Chondrocyte (in vitro differentiated cells): ENCODE results near the gene TMEM87B. TPM values are rescaled to one million over a fixed set of nuclear protein-coding genes. Genes with fewer than 3 reads are reported as not detected.
"Not testable (repeated sequence)": the region's sequence is repeated elsewhere in the genome, so short reads cannot be mapped to it uniquely, and the experiment has no call there.

Experiments used
- DNase-seq: peaks from one replicate; pipeline ENCODE4 v3.0.0; 2021; ENCODE audit warnings: mixed read lengths, low spot score
- H3K27ac Mint-ChIP-seq: one replicate; pipeline ENCODE4 v1.8.0; 2021; ENCODE audit warnings: mild to moderate bottlenecking, moderate library complexity, mixed read lengths; ENCODE audit not compliant: unreplicated experiment
- H3K27me3 Mint-ChIP-seq: 2 replicates; pipeline ENCODE4 v1.8.0; 2021; ENCODE audit warnings: low read depth, mixed read lengths
- H3K36me3 Mint-ChIP-seq: 2 replicates; pipeline ENCODE4 v1.8.0; 2021; ENCODE audit warnings: low read depth, mixed read lengths
- H3K4me1 Mint-ChIP-seq: 2 replicates; pipeline ENCODE4 v1.8.0; 2021; ENCODE audit warnings: low read depth, mild to moderate bottlenecking, mixed read lengths
- H3K4me3 Mint-ChIP-seq: one replicate; pipeline ENCODE4 v1.8.0; 2021; ENCODE audit warnings: mild to moderate bottlenecking, moderate library complexity, mixed read lengths; ENCODE audit not compliant: unreplicated experiment
- H3K9me3 Mint-ChIP-seq: 2 replicates; pipeline ENCODE4 v1.8.0; 2021; ENCODE audit warnings: low read depth, mixed read lengths
- total RNA-seq: library from RNA; stranded (reverse); gene quantifications from 3 replicates; pipeline ENCODE4 v1.2.1, GENCODE V29; 2021
- TF ChIP-seq, protein P1 (sequence below): fragments of 200-600 bp; sonication (generic); IDR thresholded peaks from 2 replicates; pipeline ENCODE4 v1.5.0; 2021; ENCODE audit warnings: antibody characterized with exemption, mild to moderate bottlenecking, moderate library complexity

The TMEM87B gene
- total RNA-seq, 1 donor from 2014 or later: 19.4 TPM

DNA sequence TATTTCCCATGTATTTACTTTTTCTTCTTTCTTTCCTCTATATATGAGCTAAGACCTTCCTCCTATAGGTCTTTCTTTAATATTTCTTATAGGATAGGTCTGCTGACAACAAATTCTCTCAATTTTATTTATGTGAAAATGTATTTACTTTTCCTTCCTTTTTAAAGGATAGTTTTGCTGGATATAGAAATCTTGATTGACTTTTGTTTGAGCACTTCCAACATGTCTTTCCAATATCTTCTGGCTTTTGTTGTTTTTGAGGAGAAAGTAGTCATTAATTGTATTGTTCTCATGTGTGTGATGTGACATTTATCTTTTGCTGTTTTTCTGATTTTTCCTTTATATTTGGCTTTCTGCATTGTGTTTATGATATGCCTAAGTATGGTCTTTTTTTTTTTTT is 54.2 kb downstream of the TMEM87B start:
- H3K36me3 Mint-ChIP-seq: peaks cover 57% of the 10 kb centered on the region
- no peak overlapping the region for H3K4me3 Mint-ChIP-seq
- H3K9me3 Mint-ChIP-seq: peaks cover 28% of the 10 kb centered on the region

DNA sequence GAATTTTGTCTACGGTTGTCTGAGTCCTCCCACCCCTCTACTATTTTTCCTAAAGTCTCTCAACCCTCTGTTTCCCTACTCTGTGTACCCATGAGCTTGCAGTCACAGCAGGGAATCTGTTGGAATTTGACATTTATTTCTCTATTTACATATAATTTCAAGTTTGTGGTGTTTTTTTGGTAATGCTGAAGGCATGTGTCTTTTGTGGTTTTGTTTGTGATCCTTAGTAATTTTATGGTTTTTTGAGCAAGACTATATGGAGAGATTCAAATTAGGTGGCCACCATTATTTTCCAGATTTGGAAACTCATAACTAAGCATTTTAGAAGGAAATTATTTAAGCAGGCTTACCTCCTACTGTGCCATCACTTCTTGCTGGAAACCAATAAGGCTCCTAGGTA is 55.9 kb downstream of the TMEM87B start:
- Mint-ChIP-seq H3K9me3 (peaks cover 28% of the 10 kb centered on the region), H3K27me3 (no peaks in the 10 kb centered on the region), H3K4me1 (peaks cover 2% of the 10 kb centered on the region), H3K36me3 (peaks cover 56% of the 10 kb centered on the region), H3K27ac (no peak overlapping the region), H3K4me3 (no peak overlapping the region)
- no peak for DNase-seq
- TF ChIP-seq, protein P1, sequence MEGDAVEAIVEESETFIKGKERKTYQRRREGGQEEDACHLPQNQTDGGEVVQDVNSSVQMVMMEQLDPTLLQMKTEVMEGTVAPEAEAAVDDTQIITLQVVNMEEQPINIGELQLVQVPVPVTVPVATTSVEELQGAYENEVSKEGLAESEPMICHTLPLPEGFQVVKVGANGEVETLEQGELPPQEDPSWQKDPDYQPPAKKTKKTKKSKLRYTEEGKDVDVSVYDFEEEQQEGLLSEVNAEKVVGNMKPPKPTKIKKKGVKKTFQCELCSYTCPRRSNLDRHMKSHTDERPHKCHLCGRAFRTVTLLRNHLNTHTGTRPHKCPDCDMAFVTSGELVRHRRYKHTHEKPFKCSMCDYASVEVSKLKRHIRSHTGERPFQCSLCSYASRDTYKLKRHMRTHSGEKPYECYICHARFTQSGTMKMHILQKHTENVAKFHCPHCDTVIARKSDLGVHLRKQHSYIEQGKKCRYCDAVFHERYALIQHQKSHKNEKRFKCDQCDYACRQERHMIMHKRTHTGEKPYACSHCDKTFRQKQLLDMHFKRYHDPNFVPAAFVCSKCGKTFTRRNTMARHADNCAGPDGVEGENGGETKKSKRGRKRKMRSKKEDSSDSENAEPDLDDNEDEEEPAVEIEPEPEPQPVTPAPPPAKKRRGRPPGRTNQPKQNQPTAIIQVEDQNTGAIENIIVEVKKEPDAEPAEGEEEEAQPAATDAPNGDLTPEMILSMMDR: no peak

More for the DNA sequence above, 54.2 kb downstream of the TMEM87B start:
- H3K27ac Mint-ChIP-seq: no peak overlapping the region
- TF ChIP-seq, protein P1: no peak
- no peak for DNase-seq
- no peaks in the 10 kb centered on the region for H3K27me3 Mint-ChIP-seq
- H3K4me1 Mint-ChIP-seq: peaks cover 2% of the 10 kb centered on the region

- Mint-ChIP-seq H3K9me3 (peaks cover 23% of the 10 kb centered on the region), H3K36me3 (peaks cover 48% of the 10 kb centered on the region)
- not testable (repeated sequence) for H3K27ac Mint-ChIP-seq, H3K4me1 Mint-ChIP-seq, H3K4me3 Mint-ChIP-seq, DNase-seq, H3K27me3 Mint-ChIP-seq
Measured at GRCh38 chr2:112113354-112113753, 58.3 kb downstream of the TMEM87B start.

DNA sequence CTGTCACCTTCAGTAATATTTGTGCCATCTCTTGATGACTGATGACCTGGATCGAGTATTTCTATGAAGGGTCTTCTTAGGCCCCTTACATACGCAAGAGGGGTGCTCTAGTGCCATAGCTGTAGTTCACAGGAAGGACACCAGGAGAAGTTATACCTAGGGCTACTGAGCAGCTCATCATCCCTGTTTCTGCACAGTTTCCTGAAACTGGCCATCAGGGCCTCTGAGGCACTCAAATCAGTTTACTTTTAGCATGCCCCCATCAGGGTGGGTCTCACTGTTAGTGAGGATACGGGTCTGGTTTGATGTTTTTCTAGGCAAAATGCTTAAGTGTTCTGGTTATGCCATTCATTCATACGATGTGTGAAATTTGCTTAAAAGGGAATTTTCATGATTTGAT is 63.1 kb downstream of the TMEM87B start:
- peaks cover 2% of the 10 kb centered on the region for H3K9me3 Mint-ChIP-seq
- H3K27me3 Mint-ChIP-seq: no peaks in the 10 kb centered on the region
- DNase-seq: no peak
- H3K4me1 Mint-ChIP-seq: no peaks in the 10 kb centered on the region
- H3K27ac Mint-ChIP-seq: no peak overlapping the region
- TF ChIP-seq, protein P1: peak; percentile 3
- H3K36me3 Mint-ChIP-seq: peaks cover 13% of the 10 kb centered on the region
- H3K4me3 Mint-ChIP-seq: no peak overlapping the region

DNA sequence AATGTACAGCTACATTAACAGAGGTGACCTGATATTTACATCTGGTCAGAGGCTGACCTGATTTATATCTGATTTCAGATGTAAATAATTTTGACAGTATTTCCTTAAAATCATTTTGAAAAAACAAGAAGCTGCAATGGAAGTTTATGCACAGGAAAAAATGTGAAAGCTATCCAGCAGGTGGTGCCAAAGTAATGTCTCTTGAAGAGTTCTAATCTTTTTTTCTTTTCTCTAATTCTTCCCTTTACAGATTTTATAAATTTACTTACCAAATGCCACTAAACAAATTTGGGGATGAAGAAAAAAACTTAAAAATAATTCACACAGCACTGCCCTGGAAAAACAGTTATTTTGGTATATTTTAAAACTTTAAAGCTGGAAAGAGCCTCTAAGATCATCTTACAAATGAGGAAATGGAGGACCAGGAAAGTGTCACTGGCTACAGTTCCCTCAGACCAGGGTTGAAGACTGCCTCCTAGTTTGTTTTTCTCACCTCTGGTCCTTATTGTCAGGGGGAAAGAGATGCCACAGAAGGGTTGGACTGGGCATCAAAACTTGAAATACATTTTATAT is 66.7 kb downstream of the TMEM87B start:
- Mint-ChIP-seq H3K27me3 (no peaks in the 10 kb centered on the region), H3K9me3 (peaks cover 16% of the 10 kb centered on the region), H3K4me3 (no peak overlapping the region), H3K36me3 (peaks cover 19% of the 10 kb centered on the region), H3K4me1 (no peaks in the 10 kb centered on the region), H3K27ac (no peak overlapping the region)
- TF ChIP-seq, protein P1: peak; percentile 93
- no peak for DNase-seq

- Mint-ChIP-seq H3K4me3 (no peak overlapping the region), H3K36me3 (peaks cover 5% of the 10 kb centered on the region), H3K4me1 (no peaks in the 10 kb centered on the region), H3K27me3 (no peaks in the 10 kb centered on the region), H3K27ac (no peak overlapping the region), H3K9me3 (peaks cover 39% of the 10 kb centered on the region)
- DNase-seq: no peak
- TF ChIP-seq, protein P1: no peak
Measured at GRCh38 chr2:112129060-112129459, 74.0 kb downstream of the TMEM87B start.
